Tibial nerve (tissue), 4 donors: Measurements from ENCODE around the gene RNF213.

Experiments
- EP300 ChIP-seq, 2 donors: sonication (generic); formaldehyde crosslinking; IDR thresholded peaks; one replicate each; pipeline ENCODE4 v1.6.1; 2017; ENCODE audit warnings: antibody characterized with exemption in 2 of 2, mild to moderate bottlenecking in 1 of 2
- POLR2A ChIP-seq, 2 donors: fragments of 450-650 bp; IDR thresholded peaks; one replicate each; pipeline ENCODE4 v1.6.1; 2017; ENCODE audit warnings: antibody characterized with exemption in 2 of 2, mild to moderate bottlenecking in 2 of 2, moderate library complexity in 2 of 2
- TF ChIP-seq, protein P1 (sequence below), 5 experiments: fragments of 200-600 bp in 3 of 5; fragments of 450-650 bp in 2 of 5; sonication (generic) in 3 of 5; IDR thresholded peaks; one replicate each; pipeline ENCODE4 v1.5.1; 2016 to 2019; ENCODE audit warnings: antibody characterized with exemption in 5 of 5, mild to moderate bottlenecking in 3 of 5, moderate library complexity in 2 of 5

DNA sequence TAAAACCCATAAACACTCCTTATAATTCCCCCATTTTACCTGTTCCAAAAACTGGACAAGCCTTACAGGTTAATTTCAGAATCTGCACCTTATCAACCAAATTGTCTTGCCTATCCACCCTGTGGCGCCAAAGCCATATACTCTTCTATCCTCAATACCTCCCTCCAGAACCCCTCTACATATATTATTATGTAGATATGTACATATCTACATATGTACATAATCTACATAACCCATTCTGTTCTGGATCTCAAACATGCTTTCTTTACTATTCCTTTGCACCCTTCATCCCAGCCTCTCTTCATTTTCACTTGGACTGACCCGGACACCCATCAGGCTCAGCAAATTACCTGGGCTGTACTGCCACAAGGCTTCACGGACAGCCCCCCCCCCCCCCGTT lies 142.3 kb downstream of the RNF213 start:
- TF ChIP-seq, protein P1, sequence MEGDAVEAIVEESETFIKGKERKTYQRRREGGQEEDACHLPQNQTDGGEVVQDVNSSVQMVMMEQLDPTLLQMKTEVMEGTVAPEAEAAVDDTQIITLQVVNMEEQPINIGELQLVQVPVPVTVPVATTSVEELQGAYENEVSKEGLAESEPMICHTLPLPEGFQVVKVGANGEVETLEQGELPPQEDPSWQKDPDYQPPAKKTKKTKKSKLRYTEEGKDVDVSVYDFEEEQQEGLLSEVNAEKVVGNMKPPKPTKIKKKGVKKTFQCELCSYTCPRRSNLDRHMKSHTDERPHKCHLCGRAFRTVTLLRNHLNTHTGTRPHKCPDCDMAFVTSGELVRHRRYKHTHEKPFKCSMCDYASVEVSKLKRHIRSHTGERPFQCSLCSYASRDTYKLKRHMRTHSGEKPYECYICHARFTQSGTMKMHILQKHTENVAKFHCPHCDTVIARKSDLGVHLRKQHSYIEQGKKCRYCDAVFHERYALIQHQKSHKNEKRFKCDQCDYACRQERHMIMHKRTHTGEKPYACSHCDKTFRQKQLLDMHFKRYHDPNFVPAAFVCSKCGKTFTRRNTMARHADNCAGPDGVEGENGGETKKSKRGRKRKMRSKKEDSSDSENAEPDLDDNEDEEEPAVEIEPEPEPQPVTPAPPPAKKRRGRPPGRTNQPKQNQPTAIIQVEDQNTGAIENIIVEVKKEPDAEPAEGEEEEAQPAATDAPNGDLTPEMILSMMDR (IDR thresholded peaks at IDR 0.05) = no peak
- TF ChIP-seq EP300 (IDR thresholded peaks at IDR 0.05) (no peak), POLR2A (IDR thresholded peaks at IDR 0.05) (no peak)
